Aorta (tissue), 5 donors: ENCODE data around the gene HINFP. TPM values are rescaled to one million over a fixed set of nuclear protein-coding genes. Genes with fewer than 3 reads are reported as not detected.
"Not testable (repeated sequence)": the region's sequence is repeated elsewhere in the genome, so short reads cannot be mapped to it uniquely, and the experiment has no call there.

Experiments
- ATAC-seq: fragments of 200-7000 bp; cut with Tn5 transposase; one replicate; pipeline ENCODE4 v1.9.1; 2022; ENCODE audit warnings: moderate library complexity; ENCODE audit not compliant: low FRiP score
- DNase-seq, 2 donors: peaks; one replicate each; pipeline ENCODE4 v3.0.0-alpha.2; 2020
- H3K27ac ChIP-seq, 2 donors: one replicate each; pipeline ENCODE4 v1.5.1; 2013; ENCODE audit warnings: low read length in 2 of 2, mild to moderate bottlenecking in 2 of 2, moderate library complexity in 2 of 2, control low read depth in 1 of 2, inconsistent platforms in 1 of 2, low read depth in 1 of 2
- H3K27me3 ChIP-seq, 2 donors: one replicate each; pipeline ENCODE4 v1.6.1; 2013; ENCODE audit warnings: control low read depth in 1 of 2, low read length in 1 of 2, mild to moderate bottlenecking in 1 of 2, moderate library complexity in 1 of 2; ENCODE audit not compliant: insufficient read depth in 2 of 2, control insufficient read depth in 1 of 2
- H3K36me3 ChIP-seq, 2 donors: one replicate each; pipeline ENCODE4 v1.6.1; 2013; ENCODE audit warnings: control low read depth in 1 of 2, low read length in 1 of 2, mild to moderate bottlenecking in 1 of 2; ENCODE audit not compliant: insufficient read depth in 2 of 2, control insufficient read depth in 1 of 2
- H3K4me1 ChIP-seq, 2 donors: one replicate each; pipeline ENCODE4 v1.6.1; 2013; ENCODE audit warnings: low read length in 2 of 2, control low read depth in 1 of 2, mild to moderate bottlenecking in 1 of 2, moderate library complexity in 1 of 2; ENCODE audit not compliant: insufficient read depth in 2 of 2, control insufficient read depth in 1 of 2
- H3K4me3 ChIP-seq, 2 donors: one replicate each; pipeline ENCODE4 v1.5.1; 2013; ENCODE audit warnings: low read length in 2 of 2, control low read depth in 1 of 2, mild to moderate bottlenecking in 1 of 2
- H3K9me3 ChIP-seq: one replicate; pipeline ENCODE4 v1.6.1; 2013; ENCODE audit warnings: mild to moderate bottlenecking, low read length; ENCODE audit not compliant: control insufficient read depth
- WGBS, 2 donors: extraction: QIAGEN DNeasy Blood & Tissue Kit; methylation state at CpG; one replicate each; pipeline ENCODE4 v1.1.7; 2013; 5-methylcytosine and 5-hydroxymethylcytosine counted together
- intact Hi-C, 2 donors: fragments of 100-400 bp; cut with DNase I; formaldehyde crosslinking; loops; one replicate each; pipeline versions ENCODE4 v1.14.2 to v1.15.0; 2022
- polyA plus RNA-seq, 2 donors: library from polyadenylated mRNA; stranded (reverse); fragments of 200-250 nt; gene quantifications; one replicate each; pipeline ENCODE4 v1.2.3, GENCODE V29; 2013
- total RNA-seq, 2 donors: library from RNA; stranded (reverse); fragmentation: NEBNext Ultra II Directional; extraction: Animal tissue kit (Norgen Biotek cat#: 25700); gene quantifications; one replicate each; pipeline ENCODE4 v1.2.1, GENCODE V29; 2021
- donor health status: healthy with polysubstance abuse.
- donor health status: Bipolar disorder and iron deficiency.
- donor health status: DM: no; HTN: no; CAD: no.
- donor health status: DM: no; HTN: no; CAD: no.
- donor health status: DM: yes; HTN: yes; CAD: no.

The HINFP gene
- total and polyA plus RNA-seq, 4 donors: 12.1 to 32.4 (median 18.7) TPM

- ATAC-seq (no peak), DNase-seq (no peak)
- Histone ChIP-seq H3K36me3 (peaks cover 0 to 9% of the 10 kb centered on the region in 2 donors), H3K4me3 (no peak overlapping the region), H3K4me1 (no peaks in the 10 kb centered on the region), H3K27me3 (no peaks in the 10 kb centered on the region), H3K9me3 (no peaks in the 10 kb centered on the region), H3K27ac (no peak overlapping the region)
- intact Hi-C loops: no loop called here
- 90% methylated on average over 10 of the region's 10 CpGs for whole genome bisulfite sequencing, 2 donors
Observed at GRCh38 chr11:119179983-119180382, 58.6 kb downstream of the HINFP start.

- Histone ChIP-seq H3K27ac (no peak overlapping the region), H3K9me3 (no peaks in the 10 kb centered on the region), H3K36me3 (peaks cover 0 to 8% of the 10 kb centered on the region in 2 donors), H3K4me3 (no peak overlapping the region), H3K4me1 (no peaks in the 10 kb centered on the region), H3K27me3 (no peaks in the 10 kb centered on the region)
- WGBS, 2 donors: 81 to 84% methylated on average over 6 of the region's 6 CpGs
- DNase-seq (no peak), ATAC-seq (no peak)
- intact Hi-C loops: no loop called here
Observed at GRCh38 chr11:119180729-119181676, 59.6 kb downstream of the HINFP start.

DNA sequence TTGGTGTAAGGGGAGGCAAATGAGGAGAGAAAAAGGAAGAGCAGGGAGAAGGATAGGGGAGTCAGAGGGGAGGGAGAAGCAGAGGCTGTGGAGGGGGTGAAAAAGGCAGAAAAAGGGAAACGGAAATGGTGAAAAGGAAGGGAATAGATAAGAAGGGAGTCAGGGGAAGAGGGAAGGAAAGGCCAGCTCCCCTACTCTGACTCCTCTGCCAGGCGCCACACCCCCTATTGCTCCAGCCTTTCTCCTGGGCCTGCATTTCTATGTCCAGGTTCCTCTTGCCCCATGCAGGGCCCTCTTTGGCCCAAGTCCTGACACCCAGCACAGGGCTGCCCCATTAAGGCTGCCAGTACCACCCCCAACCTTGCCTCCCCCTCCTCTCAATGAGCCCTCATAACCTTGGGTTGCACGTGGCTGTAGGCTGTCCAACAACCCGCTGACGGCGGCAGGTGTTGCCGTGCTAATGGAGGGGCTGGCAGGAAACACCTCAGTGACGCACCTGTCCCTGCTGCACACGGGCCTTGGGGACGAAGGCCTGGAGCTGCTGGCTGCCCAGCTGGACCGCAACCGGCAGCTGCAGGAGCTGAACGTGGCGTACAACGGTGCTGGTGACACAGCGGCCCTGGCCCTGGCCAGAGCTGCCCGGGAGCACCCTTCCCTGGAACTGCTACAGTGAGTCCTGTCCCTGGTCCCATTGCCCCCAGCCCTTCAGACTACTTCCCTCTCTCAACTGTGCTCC is 60.5 kb downstream of the HINFP start:
- 80 to 82% methylated on average over 17 of the region's 17 CpGs for WGBS, 2 donors
- Histone ChIP-seq H3K36me3 (peaks cover 0 to 8% of the 10 kb centered on the region in 2 donors), H3K27ac (no peak overlapping the region), H3K27me3 (no peaks in the 10 kb centered on the region), H3K4me3 (no peak overlapping the region), H3K4me1 (no peaks in the 10 kb centered on the region), H3K9me3 (no peaks in the 10 kb centered on the region)
- intact Hi-C loops: no loop called here
- DNase-seq (no peak), ATAC-seq (no peak)

DNA sequence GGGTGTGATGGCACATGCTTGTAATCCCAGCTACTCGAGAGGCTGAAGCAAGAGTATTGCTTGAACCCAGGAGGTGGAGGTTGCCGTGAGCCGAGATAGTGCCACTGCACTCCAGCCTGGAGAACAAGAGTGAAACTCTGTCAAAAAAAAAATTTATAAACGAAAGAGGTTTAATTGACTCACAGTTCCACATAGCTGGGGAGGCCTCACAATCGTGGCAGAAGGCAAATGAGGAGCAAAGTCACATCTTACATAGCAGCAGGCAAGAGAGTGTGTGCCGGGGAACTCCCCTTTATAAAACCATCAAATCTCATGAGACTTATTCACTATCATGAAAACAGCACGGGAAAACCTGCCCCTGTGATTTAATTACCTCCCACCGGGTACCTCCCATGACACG is 63.0 kb downstream of the HINFP start:
- H3K4me1 ChIP-seq, H3K36me3 ChIP-seq, ATAC-seq, H3K4me3 ChIP-seq, DNase-seq, H3K27me3 ChIP-seq, H3K27ac ChIP-seq, H3K9me3 ChIP-seq, intact Hi-C loops: not testable (repeated sequence)
- 78 to 80% methylated on average over 9 of the region's 9 CpGs for WGBS, 2 donors

Other genes starting within 250 kb of the HINFP start
- under 1 TPM; 0.06 to 0.27 TPM for gene CXCR5, start 237.7 kb upstream of the HINFP start, total RNA-seq
- gene CXCR5, start 237.7 kb upstream of the HINFP start, polyA plus RNA-seq: under 1 TPM; 0.13 to 0.69 TPM
- 10 to 100 TPM; 73.5 to 92.9 TPM for gene BCL9L, start 195.7 kb upstream of the HINFP start, total RNA-seq
- gene BCL9L, start 195.7 kb upstream of the HINFP start, polyA plus RNA-seq: 10 to 100 TPM; 12.5 to 21.1 TPM
- gene UPK2, start 165.3 kb upstream of the HINFP start, total RNA-seq: not detected
- not detected for gene UPK2, start 165.3 kb upstream of the HINFP start, polyA plus RNA-seq
- gene FOXR1, start 149.8 kb upstream of the HINFP start, total RNA-seq: not detected
- gene FOXR1, start 149.8 kb upstream of the HINFP start, polyA plus RNA-seq: not detected
- gene CENATAC, start 123.4 kb upstream of the HINFP start, total RNA-seq: 10 to 100 TPM; 56.4 to 61.8 TPM
- 100 to 1,000 TPM in 1 of 2 donors, 10 to 100 TPM in 1; 10.3 to 138 TPM for gene CENATAC, start 123.4 kb upstream of the HINFP start, polyA plus RNA-seq
- 100 to 1,000 TPM; 804 to 820 TPM for gene RPS25, start 103.2 kb upstream of the HINFP start, total RNA-seq
- 1,000 to 10,000 TPM; 2,334 to 4,827 TPM for gene RPS25, start 103.2 kb upstream of the HINFP start, polyA plus RNA-seq
- gene TRAPPC4, start 102.8 kb upstream of the HINFP start, total RNA-seq: 10 to 100 TPM; 49.6 to 54.3 TPM
- 10 to 100 TPM; 33.8 to 53.6 TPM for gene TRAPPC4, start 102.8 kb upstream of the HINFP start, polyA plus RNA-seq
- 10 to 100 TPM in 1 of 2 donors, 1 to 10 TPM in 1; 7.8 to 12.9 TPM for gene SLC37A4, start 90.7 kb upstream of the HINFP start, total RNA-seq
- 1 to 10 TPM; 8.5 to 8.9 TPM for gene SLC37A4, start 90.7 kb upstream of the HINFP start, polyA plus RNA-seq
- gene HYOU1, start 64.4 kb upstream of the HINFP start, total RNA-seq: 100 to 1,000 TPM; 101 to 145 TPM
- 10 to 100 TPM; 35.7 to 35.9 TPM for gene HYOU1, start 64.4 kb upstream of the HINFP start, polyA plus RNA-seq
- gene VPS11, start 53.8 kb upstream of the HINFP start, total RNA-seq: 10 to 100 TPM; 24.9 to 28.0 TPM
- gene VPS11, start 53.8 kb upstream of the HINFP start, polyA plus RNA-seq: 10 to 100 TPM; 21.8 to 60.5 TPM
- 1 to 10 TPM; 6.9 to 8.1 TPM for gene HMBS, start 36.7 kb upstream of the HINFP start, total RNA-seq
- 1 to 10 TPM; 4.4 to 9.2 TPM for gene HMBS, start 36.7 kb upstream of the HINFP start, polyA plus RNA-seq
- gene DPAGT1, start 19.7 kb upstream of the HINFP start, total RNA-seq: 10 to 100 TPM; 23.6 to 41.8 TPM
- 10 to 100 TPM in 1 of 2 donors, 1 to 10 TPM in 1; 7.3 to 20.2 TPM for gene DPAGT1, start 19.7 kb upstream of the HINFP start, polyA plus RNA-seq
- gene C2CD2L, start 14.2 kb upstream of the HINFP start, total RNA-seq: 10 to 100 TPM in 1 of 2 donors, 1 to 10 TPM in 1; 9.5 to 10.1 TPM
- 10 to 100 TPM in 1 of 2 donors, 1 to 10 TPM in 1; 6.6 to 10.3 TPM for gene C2CD2L, start 14.2 kb upstream of the HINFP start, polyA plus RNA-seq
- gene ABCG4, start 27.5 kb downstream of the HINFP start, total RNA-seq: under 1 TPM; 0.45 to 0.75 TPM
- under 1 TPM in 1 of 2 donors, not detected in 1; 0.75 TPM for gene ABCG4, start 27.5 kb downstream of the HINFP start, polyA plus RNA-seq
- gene NLRX1, start 47.1 kb downstream of the HINFP start, total RNA-seq: 10 to 100 TPM; 12.1 to 17.3 TPM
- gene NLRX1, start 47.1 kb downstream of the HINFP start, polyA plus RNA-seq: 1 to 10 TPM; 5.9 to 9.8 TPM
- gene NHERF4, start 63.9 kb downstream of the HINFP start, total RNA-seq: under 1 TPM in 1 of 2 donors, not detected in 1; 0.26 TPM
- 10 to 100 TPM in 1 of 2 donors, under 1 TPM in 1; 0.10 to 13.6 TPM for gene NHERF4, start 63.9 kb downstream of the HINFP start, polyA plus RNA-seq
- gene CBL, start 84.8 kb downstream of the HINFP start, total RNA-seq: 10 to 100 TPM; 33.0 to 37.4 TPM
- 1 to 10 TPM; 3.8 to 5.5 TPM for gene CBL, start 84.8 kb downstream of the HINFP start, polyA plus RNA-seq
- gene MCAM, start 195.6 kb downstream of the HINFP start, total RNA-seq: 1,000 to 10,000 TPM in 1 of 2 donors, 100 to 1,000 TPM in 1; 525 to 1,386 TPM
- 100 to 1,000 TPM; 274 to 486 TPM for gene MCAM, start 195.6 kb downstream of the HINFP start, polyA plus RNA-seq
- 10 to 100 TPM; 16.8 to 17.5 TPM for gene RNF26, start 212.9 kb downstream of the HINFP start, total RNA-seq
- gene RNF26, start 212.9 kb downstream of the HINFP start, polyA plus RNA-seq: 10 to 100 TPM in 1 of 2 donors, 1 to 10 TPM in 1; 9.4 to 16.5 TPM
- 10 to 100 TPM; 42.4 to 88.2 TPM for gene C1QTNF5, start 219.3 kb downstream of the HINFP start, total RNA-seq
- gene C1QTNF5, start 219.3 kb downstream of the HINFP start, polyA plus RNA-seq: 10 to 100 TPM; 19.1 to 22.3 TPM
- not detected for gene MFRP, start 225.1 kb downstream of the HINFP start, total RNA-seq
- not detected for gene MFRP, start 225.1 kb downstream of the HINFP start, polyA plus RNA-seq